Neuronal stem cell (in vitro differentiated cells): ENCODE data around the gene C14orf119.

ENCODE experiments used
- DNase-seq: peaks from one replicate; pipeline ENCODE4 v3.0.0-alpha.2; 2013; ENCODE audit warnings: low spot score
- H2AFZ ChIP-seq: one replicate; pipeline ENCODE4 v1.6.1; 2013; ENCODE audit warnings: mild to moderate bottlenecking, low read length, inconsistent platforms
- H2AK5ac ChIP-seq: 2 replicates; pipeline ENCODE4 v1.6.1; 2013; ENCODE audit warnings: low read depth, mild to moderate bottlenecking, inconsistent platforms, low read length, moderate library complexity, mixed read lengths
- H2BK120ac ChIP-seq: 2 replicates; pipeline ENCODE4 v1.6.1; 2013; ENCODE audit warnings: low read depth, mild to moderate bottlenecking, inconsistent platforms, low read length, moderate library complexity, mixed read lengths
- H2BK12ac ChIP-seq: one replicate; pipeline ENCODE4 v1.6.1; 2013; ENCODE audit warnings: low read length, inconsistent platforms
- H2BK15ac ChIP-seq: 2 replicates; pipeline ENCODE4 v1.6.1; 2013; ENCODE audit warnings: mild to moderate bottlenecking, low read length, inconsistent platforms, mixed read lengths
- H2BK5ac ChIP-seq: one replicate; pipeline ENCODE4 v1.6.1; 2013; ENCODE audit warnings: inconsistent platforms, mild to moderate bottlenecking, low read length, moderate library complexity
- H3K14ac ChIP-seq: one replicate; pipeline ENCODE4 v1.6.1; 2013; ENCODE audit warnings: low read length, inconsistent platforms
- H3K18ac ChIP-seq: 2 replicates; pipeline ENCODE4 v1.6.1; 2013; ENCODE audit warnings: low read length, inconsistent platforms
- H3K23ac ChIP-seq: 2 replicates; pipeline ENCODE4 v1.6.1; 2013; ENCODE audit warnings: low read depth, mild to moderate bottlenecking, mixed read lengths, low read length, inconsistent platforms; ENCODE audit not compliant: poor library complexity
- H3K27ac ChIP-seq: replicated peaks from 3 replicates; pipeline ENCODE4 v1.5.1; 2013; ENCODE audit warnings: low read length, inconsistent platforms
- H3K27me3 ChIP-seq, 3 experiments: 2 replicates each; pipeline ENCODE4 v1.6.1; 2013; ENCODE audit warnings: low read length in 3 of 3, mild to moderate bottlenecking in 2 of 3, inconsistent platforms in 1 of 3, low read depth in 1 of 3, mixed read lengths in 1 of 3, moderate library complexity in 1 of 3; ENCODE audit not compliant: control insufficient read depth in 3 of 3, insufficient read depth in 3 of 3
- H3K36me3 ChIP-seq, 2 donors: replicated peaks in 1 of 2; 2 replicates each; pipeline ENCODE4 v1.6.1; 2013; ENCODE audit warnings: low read length in 2 of 2; ENCODE audit not compliant: control insufficient read depth in 2 of 2, insufficient read depth in 2 of 2
- H3K4ac ChIP-seq: 2 replicates; pipeline ENCODE4 v1.6.1; 2013; ENCODE audit warnings: inconsistent platforms, mild to moderate bottlenecking, low read length, moderate library complexity
- H3K4me1 ChIP-seq, 2 donors: 1 replicate in 1 of 2; 2 replicates in 1 of 2; pipeline ENCODE4 v1.6.1; 2013; ENCODE audit warnings: low read length in 2 of 2, low read depth in 1 of 2; ENCODE audit not compliant: control insufficient read depth in 2 of 2, insufficient read depth in 1 of 2
- H3K4me2 ChIP-seq: one replicate; pipeline ENCODE4 v1.6.1; 2013; ENCODE audit warnings: mild to moderate bottlenecking, low read length, inconsistent platforms; ENCODE audit not compliant: insufficient read depth, poor library complexity, severe bottlenecking
- H3K4me3 ChIP-seq, 2 donors: 2 replicates each; pipeline ENCODE4 v1.5.1; 2013; ENCODE audit warnings: low read length in 2 of 2, mild to moderate bottlenecking in 2 of 2, inconsistent platforms in 1 of 2, moderate library complexity in 1 of 2
- H3K79me1 ChIP-seq: one replicate; pipeline ENCODE4 v1.6.1; 2013; ENCODE audit warnings: low read depth, mild to moderate bottlenecking, inconsistent platforms, low read length, moderate library complexity
- H3K9ac ChIP-seq: one replicate; pipeline ENCODE4 v1.6.1; 2013; ENCODE audit warnings: mild to moderate bottlenecking, low read depth, low read length, inconsistent platforms; ENCODE audit not compliant: poor library complexity
- H3K9me3 ChIP-seq, 2 donors: replicated peaks in 1 of 2; 2 replicates each; pipeline versions ENCODE3 to v1.6.1; 2013; ENCODE audit warnings: low read length in 2 of 2, mild to moderate bottlenecking in 2 of 2, inconsistent platforms in 1 of 2, low read depth in 1 of 2, mixed read lengths in 1 of 2, moderate library complexity in 1 of 2; ENCODE audit not compliant: control insufficient read depth in 2 of 2, insufficient read depth in 1 of 2
- H4K8ac ChIP-seq: one replicate; pipeline ENCODE4 v1.6.1; 2013; ENCODE audit warnings: low read depth, mild to moderate bottlenecking, inconsistent platforms, low read length, moderate library complexity
- H4K91ac ChIP-seq: one replicate; pipeline ENCODE4 v1.6.1; 2013; ENCODE audit warnings: low read length, low read depth, mild to moderate bottlenecking, inconsistent platforms; ENCODE audit not compliant: poor library complexity
- WGBS, 2 donors: extraction: QIAGEN DNeasy Blood & Tissue Kit; methylation state at CpG; one replicate each; pipeline ENCODE4 v1.1.7; 2013; ENCODE audit warnings: missing lambda C conversion rate in 2 of 2, mixed read lengths in 1 of 2; ENCODE audit not compliant: insufficient read length in 2 of 2, insufficient replicate concordance in 1 of 2; ENCODE audit errors: extremely low coverage in 2 of 2; 5-methylcytosine and 5-hydroxymethylcytosine counted together

The C14orf119 gene

DNA sequence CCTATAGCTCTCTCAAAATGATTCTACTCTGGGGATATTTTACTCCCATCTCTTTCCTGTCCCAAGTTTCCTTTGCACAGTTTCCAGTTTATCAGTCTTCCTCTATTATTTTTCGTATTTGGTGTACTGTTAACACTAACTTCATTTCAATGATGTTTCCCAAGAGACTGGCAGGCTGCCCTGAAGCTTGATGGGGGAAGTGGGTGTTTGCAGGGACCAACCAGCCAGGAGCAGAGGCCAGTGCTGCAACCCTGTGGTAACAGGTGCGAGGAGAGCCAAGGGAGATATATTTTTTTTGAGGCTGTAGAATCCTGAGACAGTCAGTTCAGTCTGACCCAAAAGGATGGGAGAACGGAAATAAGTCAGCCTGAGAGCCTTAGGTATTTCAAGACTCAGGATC, 35.6 kb downstream of the C14orf119 start:
- Histone ChIP-seq H3K9ac (no peak overlapping the region), H2AFZ (no peak overlapping the region), H3K4me1 (no peaks in the 10 kb centered on the region), H3K18ac (no peak overlapping the region), H3K27ac (no peak overlapping the region), H3K36me3 (peaks cover 0 to 11% of the 10 kb centered on the region in 2 donors), H3K79me1 (no peaks in the 10 kb centered on the region), H3K4ac (no peak overlapping the region), H3K4me2 (no peak overlapping the region), H3K27me3 (no peaks in the 10 kb centered on the region), H2BK120ac (no peak overlapping the region), H2AK5ac (no peak overlapping the region), H3K23ac (no peak overlapping the region), H2BK15ac (no peak overlapping the region), H3K4me3 (no peak overlapping the region), H3K9me3 (peaks cover 0 to 2% of the 10 kb centered on the region in 2 donors), H4K8ac (no peak overlapping the region), H2BK5ac (no peak overlapping the region), H2BK12ac (no peak overlapping the region), H4K91ac (no peak overlapping the region), H3K14ac (no peak overlapping the region)
- no peak for DNase-seq
- no CpG with 5 or more reads among the region's 3 CpGs for WGBS, 2 donors

DNA sequence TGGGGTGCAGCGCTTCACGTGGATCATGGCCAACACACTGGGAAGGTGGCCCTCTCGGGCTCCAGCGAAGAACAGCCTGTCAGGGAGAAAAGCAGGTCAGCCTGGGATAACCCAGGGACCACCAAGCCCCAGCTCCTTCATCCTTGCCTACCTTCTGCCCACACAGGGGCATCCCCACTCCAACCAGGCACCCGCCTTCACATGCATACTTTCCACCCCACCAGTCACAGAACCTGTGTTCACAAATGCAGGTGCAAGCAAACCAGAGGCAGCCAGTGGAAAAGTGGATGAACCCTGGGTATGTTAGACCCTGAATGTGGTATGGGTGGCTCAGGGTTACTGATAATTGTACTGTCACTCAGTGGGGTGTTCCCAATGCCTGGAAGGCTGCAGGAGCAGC, 36.2 kb downstream of the C14orf119 start:
- H3K79me1 ChIP-seq = no peaks in the 10 kb centered on the region
- peaks cover 0 to 15% of the 10 kb centered on the region in 2 donors for H3K36me3 ChIP-seq
- no peak overlapping the region for H2BK120ac ChIP-seq
- H2BK15ac ChIP-seq = no peak overlapping the region
- H3K4me3 ChIP-seq = no peak overlapping the region
- H3K27ac ChIP-seq = no peak overlapping the region
- H2AK5ac ChIP-seq = no peak overlapping the region
- H3K18ac ChIP-seq = no peak overlapping the region
- H3K14ac ChIP-seq = peak overlapping the region; percentile 12
- H4K91ac ChIP-seq = no peak overlapping the region
- H3K9me3 ChIP-seq = peaks cover 0 to 2% of the 10 kb centered on the region in 2 donors
- no peak for DNase-seq
- H3K4me2 ChIP-seq = no peak overlapping the region
- H4K8ac ChIP-seq = no peak overlapping the region
- H2BK12ac ChIP-seq = no peak overlapping the region
- no peak overlapping the region for H3K4ac ChIP-seq
- H2BK5ac ChIP-seq = no peak overlapping the region
- no peaks in the 10 kb centered on the region for H3K4me1 ChIP-seq
- no CpG with 5 or more reads among the region's 5 CpGs for WGBS, 2 donors
- no peak overlapping the region for H3K23ac ChIP-seq
- H2AFZ ChIP-seq = no peak overlapping the region
- H3K9ac ChIP-seq = no peak overlapping the region
- H3K27me3 ChIP-seq = no peaks in the 10 kb centered on the region

DNA sequence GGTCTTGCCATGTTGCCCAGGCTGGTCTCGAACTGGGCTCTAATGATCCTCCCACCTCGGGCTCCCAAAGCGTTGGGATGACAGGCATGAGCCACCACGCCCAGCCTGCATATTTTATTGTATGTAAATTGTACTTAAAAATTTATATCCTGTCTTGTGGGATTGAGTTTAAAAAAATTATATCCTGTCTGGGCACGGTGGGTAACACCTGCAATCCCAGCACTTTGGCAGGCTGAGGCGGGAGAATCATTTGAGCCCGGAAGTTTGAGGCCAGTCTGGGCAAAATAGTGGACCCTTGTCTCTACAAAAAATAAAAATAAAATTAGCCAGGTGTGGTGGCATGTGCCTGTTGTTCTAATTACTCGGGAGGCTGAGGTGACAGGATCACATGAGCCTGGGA, 37.7 kb downstream of the C14orf119 start:
- no peak overlapping the region for H3K4me2 ChIP-seq
- H2AK5ac ChIP-seq = no peak overlapping the region
- no peak overlapping the region for H2BK120ac ChIP-seq
- H3K4ac ChIP-seq = no peak overlapping the region
- H4K8ac ChIP-seq = no peak overlapping the region
- H4K91ac ChIP-seq = no peak overlapping the region
- H3K27ac ChIP-seq = no peak overlapping the region
- H3K9ac ChIP-seq = no peak overlapping the region
- no peak overlapping the region for H3K4me3 ChIP-seq
- no CpG with 5 or more reads among the region's 8 CpGs for WGBS, 2 donors
- no peaks in the 10 kb centered on the region for H3K79me1 ChIP-seq
- no peak overlapping the region for H3K23ac ChIP-seq
- no peaks in the 10 kb centered on the region for H3K4me1 ChIP-seq
- H3K27me3 ChIP-seq = no peaks in the 10 kb centered on the region
- H3K14ac ChIP-seq = no peak overlapping the region
- H2AFZ ChIP-seq = no peak overlapping the region
- H2BK15ac ChIP-seq = no peak overlapping the region
- no peak overlapping the region for H3K18ac ChIP-seq
- no peak for DNase-seq
- H3K36me3 ChIP-seq = peaks cover 0 to 19% of the 10 kb centered on the region in 2 donors
- H2BK5ac ChIP-seq = no peak overlapping the region
- H2BK12ac ChIP-seq = no peak overlapping the region
- peaks cover 0 to under 1% of the 10 kb centered on the region in 2 donors for H3K9me3 ChIP-seq

DNA sequence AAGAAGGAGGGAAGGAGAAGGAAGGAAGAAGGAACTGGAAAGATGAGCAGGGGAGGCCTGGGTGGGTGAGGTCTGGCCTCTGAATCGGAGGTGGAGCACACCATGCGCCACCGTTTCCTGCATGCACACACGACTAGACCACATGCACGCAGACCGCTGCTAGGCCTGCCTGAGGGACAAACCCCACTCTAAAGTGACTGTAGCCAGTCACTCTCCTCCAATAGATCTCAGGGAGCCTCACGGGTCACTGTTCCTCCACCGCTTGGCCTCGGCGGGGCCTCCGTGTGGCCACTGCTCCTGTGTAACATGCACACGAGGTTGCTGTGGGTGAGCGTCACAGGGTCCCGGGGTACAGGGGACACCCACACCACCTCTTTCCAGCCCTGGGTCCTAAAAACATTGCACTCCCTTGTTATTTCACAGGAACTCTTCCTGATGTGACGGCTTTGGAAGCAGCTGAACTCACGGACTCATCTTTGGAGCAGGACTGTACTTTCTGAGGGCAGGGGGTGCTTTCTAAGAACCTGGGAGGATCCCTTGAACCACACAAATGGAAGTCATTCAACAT, 41.3 kb downstream of the C14orf119 start:
- H2BK12ac ChIP-seq = no peak overlapping the region
- no peak overlapping the region for H3K14ac ChIP-seq
- no peak overlapping the region for H3K4ac ChIP-seq
- no peak overlapping the region for H2AFZ ChIP-seq
- H3K9me3 ChIP-seq = no peaks in the 10 kb centered on the region
- no peak overlapping the region for H2BK5ac ChIP-seq
- H4K8ac ChIP-seq = peak overlapping the region; percentile 65
- DNase-seq = no peak
- no peaks in the 10 kb centered on the region for H3K27me3 ChIP-seq
- no peak overlapping the region for H2AK5ac ChIP-seq
- H3K4me2 ChIP-seq = no peak overlapping the region
- H2BK15ac ChIP-seq = no peak overlapping the region
- no peaks in the 10 kb centered on the region for H3K79me1 ChIP-seq
- peaks cover 0 to 23% of the 10 kb centered on the region in 2 donors for H3K36me3 ChIP-seq
- no peak overlapping the region for H2BK120ac ChIP-seq
- H3K27ac ChIP-seq = no peak overlapping the region
- H3K4me3 ChIP-seq = no peak overlapping the region
- H3K9ac ChIP-seq = peak overlapping the region; percentile 37
- H3K18ac ChIP-seq = peak overlapping the region; percentile 27
- no CpG with 5 or more reads among the region's 16 CpGs for WGBS, 2 donors
- no peak overlapping the region for H4K91ac ChIP-seq
- H3K23ac ChIP-seq = peak overlapping the region; percentile 75
- H3K4me1 ChIP-seq = no peaks in the 10 kb centered on the region
